Measurements from ENCODE around the gene GNL3L. TPM values are rescaled to one million over a fixed set of nuclear protein-coding genes. Genes with fewer than 3 reads are reported as not detected.

Gene GNL3L
- total RNA-seq, 4 donors from 2014 or later, result 20.9 to 34.4 (median 24.2) TPM

GRCh38 chrX:54496517-54496852, 33.5 kb upstream of the GNL3L start:
- Histone ChIP-seq H3K36me3 (no peaks in the 10 kb centered on the region), H3K4me1 (peaks cover 0 to 39% (median 0%) of the 10 kb centered on the region in 3 donors), H3K27me3 (no peaks in the 10 kb centered on the region), H3K27ac (peak overlapping the region; percentile 26 to 86 (median 82)), H3K9me3 (no peaks in the 10 kb centered on the region), H3K4me3 (peak overlapping the region; percentile 44 to 76)
- TF ChIP-seq POLR2A (IDR thresholded peaks at IDR 0.05) (no peak), POLR2AphosphoS5 (IDR thresholded peaks at IDR 0.05) (no peak), EP300 (IDR thresholded peaks at IDR 0.05) (no peak), CTCF (IDR thresholded peaks at IDR 0.05) (no peak)
- WGBS, 2 donors (ENCODE audit: low coverage in 1 of 2), result 10 to 84% methylated on average over 2 to 4 of the region's 5 CpGs
- no peak for ATAC-seq

- Histone ChIP-seq H3K27ac (peak overlapping the region in 2 of 4 donors; percentile 79 to 86), H3K4me1 (peaks cover 0 to 35% (median 0%) of the 10 kb centered on the region in 3 donors), H3K27me3 (no peaks in the 10 kb centered on the region), H3K36me3 (no peaks in the 10 kb centered on the region), H3K4me3 (no peak overlapping the region), H3K9me3 (no peaks in the 10 kb centered on the region)
- WGBS, 2 donors (ENCODE audit: low coverage in 1 of 2), result 22 to 84% methylated on average over 1 to 6 of the region's 6 CpGs
- TF ChIP-seq POLR2AphosphoS5 (IDR thresholded peaks at IDR 0.05), result no peak
- no peak for TF ChIP-seq CTCF (IDR thresholded peaks at IDR 0.05)
- no peak for TF ChIP-seq POLR2A (IDR thresholded peaks at IDR 0.05)
- no peak for TF ChIP-seq EP300 (IDR thresholded peaks at IDR 0.05)
- no peak for ATAC-seq
Observed at GRCh38 chrX:54496936-54497335, 33.1 kb upstream of the GNL3L start.

- H3K27me3 ChIP-seq, result no peaks in the 10 kb centered on the region
- no peak overlapping the region for H3K27ac ChIP-seq
- no peaks in the 10 kb centered on the region for H3K4me1 ChIP-seq
- no peaks in the 10 kb centered on the region for H3K9me3 ChIP-seq
- WGBS, 2 donors (ENCODE audit: low coverage in 1 of 2), result 47 to 66% methylated on average over 3 to 4 of the region's 4 CpGs
- ATAC-seq, result no peak
- H3K4me3 ChIP-seq, result no peak overlapping the region
- no peak for TF ChIP-seq EP300 (IDR thresholded peaks at IDR 0.05)
- no peak for TF ChIP-seq POLR2AphosphoS5 (IDR thresholded peaks at IDR 0.05)
- TF ChIP-seq POLR2A (IDR thresholded peaks at IDR 0.05), result no peak
- no peak for TF ChIP-seq CTCF (IDR thresholded peaks at IDR 0.05)
- no peaks in the 10 kb centered on the region for H3K36me3 ChIP-seq
Observed at GRCh38 chrX:54509400-54509799, 20.6 kb upstream of the GNL3L start.

DNA sequence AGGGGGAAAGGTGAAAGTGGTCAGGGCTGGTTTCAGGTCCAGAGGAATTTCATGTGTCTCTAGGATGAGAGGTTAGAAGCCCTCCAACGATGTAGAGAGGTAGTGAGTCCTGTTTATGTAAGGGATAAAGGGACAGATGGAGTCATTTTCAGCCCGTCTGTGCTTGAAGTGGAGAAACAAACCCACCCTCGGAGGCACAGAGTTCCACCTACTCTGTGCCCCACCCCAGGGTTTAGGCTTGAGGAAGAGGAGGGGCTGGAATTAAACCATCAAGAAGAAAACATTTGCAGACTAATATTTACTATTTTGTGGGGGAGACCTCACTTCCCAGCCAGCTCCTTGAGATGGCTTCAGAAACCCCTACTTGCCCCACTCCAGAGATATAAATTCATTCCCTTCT, 868 bp upstream of the GNL3L start:
- peak overlapping the region in 2 of 4 donors; percentile 84 to 87 for H3K27ac ChIP-seq
- peaks cover 0 to 19% (median 0%) of the 10 kb centered on the region in 3 donors for H3K4me1 ChIP-seq
- TF ChIP-seq POLR2AphosphoS5 (IDR thresholded peaks at IDR 0.05) (no peak), CTCF (IDR thresholded peaks at IDR 0.05) (no peak), POLR2A (IDR thresholded peaks at IDR 0.05) (no peak), EP300 (IDR thresholded peaks at IDR 0.05) (no peak)
- H3K9me3 ChIP-seq, result no peaks in the 10 kb centered on the region
- H3K4me3 ChIP-seq, result peak overlapping the region; percentile 69 to 98
- ATAC-seq, result no peak
- no peaks in the 10 kb centered on the region for H3K27me3 ChIP-seq
- 36% methylated on average over 3 of the region's 3 CpGs; no CpG with 5 or more reads in 1 of the 2 donors for WGBS, 2 donors (ENCODE audit: low coverage in 1 of 2)
- no peaks in the 10 kb centered on the region for H3K36me3 ChIP-seq

DNA sequence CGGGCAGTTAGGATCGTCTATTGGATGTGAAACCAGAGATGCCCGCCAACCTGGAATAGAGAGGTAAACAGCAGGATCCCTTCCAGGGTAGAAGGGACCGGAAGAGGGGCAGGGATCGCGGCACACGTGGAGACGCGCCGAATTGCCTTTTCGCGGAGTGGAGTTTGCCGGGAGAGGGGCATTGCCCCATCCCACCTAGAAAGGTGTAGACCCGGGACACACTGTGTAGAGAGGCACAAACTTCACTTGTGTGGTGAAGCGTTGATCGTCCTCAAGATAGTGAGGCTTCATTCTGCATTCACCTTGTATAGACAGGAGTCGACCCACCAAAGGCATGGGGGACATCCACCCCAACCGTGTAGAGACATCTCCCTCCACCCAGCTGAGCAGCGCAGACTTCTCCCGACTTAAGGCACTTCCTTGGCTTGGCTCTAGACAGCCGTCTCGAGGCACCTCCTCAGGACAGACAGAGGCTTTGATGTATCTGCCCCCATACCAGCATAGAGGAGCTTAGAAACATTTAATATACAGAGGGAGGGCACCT, 410 bp downstream of the GNL3L start:
- WGBS, 2 donors (ENCODE audit: low coverage in 1 of 2), result 100% methylated on average over 1 of the region's 22 CpGs; no CpG with 5 or more reads in 1 of the 2 donors
- Histone ChIP-seq H3K27ac (peak overlapping the region; percentile 51 to 87 (median 70)), H3K4me1 (peaks cover 0 to 19% (median 0%) of the 10 kb centered on the region in 3 donors), H3K36me3 (no peaks in the 10 kb centered on the region), H3K4me3 (peak overlapping the region; percentile 69 to 98), H3K9me3 (no peaks in the 10 kb centered on the region), H3K27me3 (no peaks in the 10 kb centered on the region)
- peak; percentile 27 for ATAC-seq
- TF ChIP-seq CTCF (IDR thresholded peaks at IDR 0.05) (no peak), POLR2A (IDR thresholded peaks at IDR 0.05) (no peak), EP300 (IDR thresholded peaks at IDR 0.05) (no peak), POLR2AphosphoS5 (IDR thresholded peaks at IDR 0.05) (no peak)

Data from gastroesophageal sphincter (tissue), 4 donors.